Neural progenitor cell (in vitro differentiated cells): ENCODE measurements around the gene TTC27. TPM values are rescaled to one million over a fixed set of nuclear protein-coding genes. Genes with fewer than 3 reads are reported as not detected.

Source experiments
- DNase-seq: peaks from one replicate; pipeline ENCODE4 v3.0.0-alpha.2; 2016; ENCODE audit warnings: low spot score
- H2AFZ ChIP-seq: fragments of 200-600 bp; sonication (generic); replicated peaks from 2 replicates; pipeline ENCODE4 v1.6.1; 2016; ENCODE audit warnings: antibody characterized with exemption
- H3F3A ChIP-seq: fragments of 200-600 bp; sonication (generic); 2 replicates; pipeline ENCODE4 v1.6.1; 2016; ENCODE audit warnings: antibody characterized with exemption, low read depth
- H3K27ac ChIP-seq: fragments of 200-600 bp; sonication (generic); 2 replicates; pipeline ENCODE4 v1.5.1; 2016; ENCODE audit warnings: mild to moderate bottlenecking
- H3K27me3 ChIP-seq: fragments of 200-600 bp; sonication (generic); 2 replicates; pipeline ENCODE4 v1.6.1; 2016; ENCODE audit warnings: mild to moderate bottlenecking, moderate library complexity
- H3K36me3 ChIP-seq: fragments of 200-600 bp; sonication (generic); 2 replicates; pipeline ENCODE4 v1.5.1; 2016
- H3K4me1 ChIP-seq: fragments of 200-600 bp; sonication (generic); 2 replicates; pipeline ENCODE4 v1.6.1; 2016; ENCODE audit warnings: mixed run types
- H3K4me2 ChIP-seq: fragments of 200-600 bp; sonication (generic); 2 replicates; pipeline ENCODE4 v1.6.1; 2016
- H3K4me3 ChIP-seq: fragments of 200-600 bp; sonication (generic); 2 replicates; pipeline ENCODE4 v1.5.1; 2016
- H3K79me2 ChIP-seq: fragments of 200-600 bp; sonication (generic); 2 replicates; pipeline ENCODE4 v1.6.1; 2016; ENCODE audit warnings: low read depth
- H3K9ac ChIP-seq: fragments of 200-600 bp; sonication (generic); 2 replicates; pipeline ENCODE4 v1.6.1; 2016
- H3K9me3 ChIP-seq: fragments of 200-600 bp; sonication (generic); 2 replicates; pipeline ENCODE4 v1.5.1; 2016; ENCODE audit warnings: low read depth
- H4K20me1 ChIP-seq: fragments of 200-600 bp; sonication (generic); 2 replicates; pipeline ENCODE4 v1.6.1; 2016; ENCODE audit warnings: low read depth
- H3K27ac Mint-ChIP-seq: 3 replicates; pipeline ENCODE4 v1.8.0; 2021; ENCODE audit warnings: mixed read lengths
- H3K27me3 Mint-ChIP-seq: 2 replicates; pipeline ENCODE4 v1.8.0; 2022; ENCODE audit warnings: low read depth, mild to moderate bottlenecking, inconsistent platforms, moderate library complexity, mixed read lengths; ENCODE audit not compliant: insufficient read depth
- H3K36me3 Mint-ChIP-seq: 3 replicates; pipeline ENCODE4 v1.8.0; 2021; ENCODE audit warnings: mixed read lengths
- H3K4me1 Mint-ChIP-seq: 3 replicates; pipeline ENCODE4 v1.8.0; 2021; ENCODE audit warnings: mixed read lengths
- H3K4me3 Mint-ChIP-seq: 3 replicates; pipeline ENCODE4 v1.8.0; 2021; ENCODE audit warnings: mild to moderate bottlenecking, moderate library complexity, mixed read lengths
- H3K9me3 Mint-ChIP-seq: 3 replicates; pipeline ENCODE4 v1.8.0; 2020; ENCODE audit warnings: mixed read lengths
- CTCF ChIP-seq: fragments of 200-600 bp; sonication (generic); IDR thresholded peaks from 2 replicates; pipeline ENCODE4 v1.5.1; 2017; ENCODE audit warnings: antibody characterized with exemption, mild to moderate bottlenecking
- EZH2 ChIP-seq: fragments of 200-600 bp; sonication (generic); IDR thresholded peaks from 2 replicates; pipeline ENCODE4 v1.6.1; 2017; ENCODE audit warnings: antibody characterized with exemption, mild to moderate bottlenecking, moderate library complexity
- EZH2phosphoT487 ChIP-seq: fragments of 200-600 bp; sonication (generic); IDR thresholded peaks from 2 replicates; pipeline ENCODE4 v1.6.1; 2017; ENCODE audit warnings: antibody characterized with exemption
- total RNA-seq: library from RNA; depleted of rRNA; stranded (reverse); fragments of >200 nt; gene quantifications from 2 replicates; pipeline ENCODE4 v1.2.3, GENCODE V29; 2015; ENCODE audit warnings: low replicate concordance

TTC27 gene
- total RNA-seq, 1 donor from 2014 or later = 32.5 TPM

- no peaks in the 10 kb centered on the region for H3K27me3 Mint-ChIP-seq
- no peaks in the 10 kb centered on the region for H3K4me1 ChIP-seq
- no peaks in the 10 kb centered on the region for H4K20me1 ChIP-seq
- no peaks in the 10 kb centered on the region for H3K9me3 Mint-ChIP-seq
- H3K9ac ChIP-seq = no peak overlapping the region
- H3K79me2 ChIP-seq = no peaks in the 10 kb centered on the region
- H3K4me3 Mint-ChIP-seq = no peak overlapping the region
- H3K9me3 ChIP-seq = no peaks in the 10 kb centered on the region
- no peaks in the 10 kb centered on the region for H3K27me3 ChIP-seq
- peaks cover 3% of the 10 kb centered on the region for H3K36me3 Mint-ChIP-seq
- H3K4me3 ChIP-seq = no peak overlapping the region
- no peak overlapping the region for H3K27ac Mint-ChIP-seq
- no peak for DNase-seq
- H3K4me2 ChIP-seq = no peak overlapping the region
- H2AFZ ChIP-seq = no peak overlapping the region
- peaks cover 5% of the 10 kb centered on the region for H3K36me3 ChIP-seq
- no peak overlapping the region for H3K27ac ChIP-seq
- no peaks in the 10 kb centered on the region for H3F3A ChIP-seq
- no peaks in the 10 kb centered on the region for H3K4me1 Mint-ChIP-seq
- no peak for TF ChIP-seq CTCF
- no peak for TF ChIP-seq EZH2
- no peak for TF ChIP-seq EZH2phosphoT487
Measured at GRCh38 chr2:32671885-32672533, 44.2 kb downstream of the TTC27 start.

GRCh38 chr2:32678825-32679224, 51.0 kb downstream of the TTC27 start:
- H3K9ac ChIP-seq = no peak overlapping the region
- peaks cover 7% of the 10 kb centered on the region for H3K4me1 ChIP-seq
- TF ChIP-seq CTCF = no peak
- no peak for TF ChIP-seq EZH2
- no peak for TF ChIP-seq EZH2phosphoT487
- Mint-ChIP-seq H3K4me1 (no peaks in the 10 kb centered on the region), H3K27me3 (peaks cover 2% of the 10 kb centered on the region), H3K27ac (no peak overlapping the region), H3K9me3 (no peaks in the 10 kb centered on the region), H3K36me3 (peaks cover 5% of the 10 kb centered on the region), H3K4me3 (no peak overlapping the region)
- H3K9me3 ChIP-seq = no peaks in the 10 kb centered on the region
- DNase-seq = no peak
- no peaks in the 10 kb centered on the region for H3F3A ChIP-seq
- H4K20me1 ChIP-seq = no peaks in the 10 kb centered on the region
- no peaks in the 10 kb centered on the region for H3K79me2 ChIP-seq
- no peaks in the 10 kb centered on the region for H3K36me3 ChIP-seq
- no peak overlapping the region for H3K4me2 ChIP-seq
- no peak overlapping the region for H3K27ac ChIP-seq
- no peak overlapping the region for H2AFZ ChIP-seq
- no peak overlapping the region for H3K4me3 ChIP-seq
- no peaks in the 10 kb centered on the region for H3K27me3 ChIP-seq

- H3K9me3 Mint-ChIP-seq = no peaks in the 10 kb centered on the region
- no peaks in the 10 kb centered on the region for H3K79me2 ChIP-seq
- H3K36me3 ChIP-seq = no peaks in the 10 kb centered on the region
- DNase-seq = peak; percentile 9
- no peak overlapping the region for H3K9ac ChIP-seq
- TF ChIP-seq EZH2phosphoT487 = no peak
- TF ChIP-seq CTCF = no peak
- TF ChIP-seq EZH2 = no peak
- H3K4me3 Mint-ChIP-seq = no peak overlapping the region
- H3K4me3 ChIP-seq = no peak overlapping the region
- H2AFZ ChIP-seq = no peak overlapping the region
- H3K27ac ChIP-seq = no peak overlapping the region
- peaks cover 2% of the 10 kb centered on the region for H3K27me3 Mint-ChIP-seq
- no peaks in the 10 kb centered on the region for H3K9me3 ChIP-seq
- H3K4me1 ChIP-seq = peaks cover 7% of the 10 kb centered on the region
- H3K4me1 Mint-ChIP-seq = no peaks in the 10 kb centered on the region
- H3K36me3 Mint-ChIP-seq = peaks cover 5% of the 10 kb centered on the region
- no peak overlapping the region for H3K4me2 ChIP-seq
- H3K27me3 ChIP-seq = no peaks in the 10 kb centered on the region
- H3K27ac Mint-ChIP-seq = no peak overlapping the region
- H3F3A ChIP-seq = no peaks in the 10 kb centered on the region
- no peaks in the 10 kb centered on the region for H4K20me1 ChIP-seq
Measured at GRCh38 chr2:32680942-32681341, 53.1 kb downstream of the TTC27 start.
